NB4 (cell line): ENCODE data around the gene RAET1E.

Experiments
- CTCF ChIP-seq: IDR thresholded peaks from one replicate; pipeline ENCODE4 v1.5.1; 2012; ENCODE audit warnings: low read depth, low read length
- POLR2A ChIP-seq: IDR thresholded peaks from 2 replicates; pipeline ENCODE4 v1.6.1; 2011; ENCODE audit warnings: mild to moderate bottlenecking; ENCODE audit not compliant: insufficient read length; ENCODE audit errors: extremely low read depth

- no peak for TF ChIP-seq POLR2A
- TF ChIP-seq CTCF = no peak
Observed at GRCh38 chr6:149938571-149939355, 40.9 kb upstream of the RAET1E start.
